Ishikawa (cell line): ENCODE measurements around the gene GNG4.

Experiments used
- CEBPB ChIP-seq: IDR thresholded peaks from 2 replicates; pipeline ENCODE4 v1.6.1; 2012
- CREB1 ChIP-seq: IDR thresholded peaks from 2 replicates; pipeline ENCODE4 v1.6.1; 2012; ENCODE audit warnings: low read depth
- EGR1 ChIP-seq: IDR thresholded peaks from 2 replicates; pipeline ENCODE4 v1.6.1; 2012
- EP300 ChIP-seq: IDR thresholded peaks from 2 replicates; pipeline ENCODE4 v1.6.1; 2012; ENCODE audit warnings: borderline replicate concordance
- FOXM1 ChIP-seq: IDR thresholded peaks from 2 replicates; pipeline ENCODE4 v1.6.1; 2012; ENCODE audit warnings: low read depth, borderline replicate concordance
- MAX ChIP-seq: IDR thresholded peaks from 2 replicates; pipeline ENCODE4 v1.6.1; 2012
- NFIC ChIP-seq: IDR thresholded peaks from 2 replicates; pipeline ENCODE4 v1.6.1; 2012
- RAD21 ChIP-seq: IDR thresholded peaks from 2 replicates; pipeline ENCODE4 v1.6.1; 2012; ENCODE audit warnings: low read depth
- REST ChIP-seq: IDR thresholded peaks from 2 replicates; pipeline ENCODE4 v1.6.1; 2012; ENCODE audit warnings: low read depth, mild to moderate bottlenecking
- TAF1 ChIP-seq: IDR thresholded peaks from 2 replicates; pipeline ENCODE4 v1.6.1; 2012; ENCODE audit warnings: low read depth, mild to moderate bottlenecking
- TCF12 ChIP-seq: IDR thresholded peaks from 2 replicates; pipeline ENCODE4 v1.6.1; 2012; ENCODE audit warnings: low read depth
- TEAD4 ChIP-seq: IDR thresholded peaks from 2 replicates; pipeline ENCODE4 v1.6.1; 2012
- USF1 ChIP-seq: IDR thresholded peaks from 2 replicates; pipeline ENCODE4 v1.6.1; 2012
- YY1 ChIP-seq: IDR thresholded peaks from 2 replicates; pipeline ENCODE4 v1.6.1; 2012; ENCODE audit warnings: low read depth
- ZBTB7A ChIP-seq: IDR thresholded peaks from 2 replicates; pipeline ENCODE4 v1.6.1; 2012; ENCODE audit warnings: low read depth

The GNG4 gene

GRCh38 chr1:235648407-235648907 is 1.1 kb downstream of the GNG4 start:
- TF ChIP-seq RAD21 (no peak), CEBPB (no peak), MAX (0 out of 2 replicates have a peak, but pooled peaks have one; percentile 1), TEAD4 (no peak), FOXM1 (no peak), YY1 (no peak), TCF12 (no peak), REST (no peak)

- TF ChIP-seq EP300: no peak
Observed at GRCh38 chr1:235646463-235646862, 3.1 kb downstream of the GNG4 start.

GRCh38 chr1:235644693-235645305 is 4.8 kb downstream of the GNG4 start:
- TF ChIP-seq EP300 (no peak), REST (no peak), ZBTB7A (no peak), MAX (no peak), CREB1 (no peak), TCF12 (no peak), EGR1 (no peak), TAF1 (no peak), CEBPB (no peak), TEAD4 (no peak), FOXM1 (no peak), USF1 (no peak), RAD21 (no peak), YY1 (no peak), NFIC (no peak)

GRCh38 chr1:235643837-235644692 is 5.5 kb downstream of the GNG4 start:
- TF ChIP-seq MAX: no peak
- no peak for TF ChIP-seq RAD21

- TF ChIP-seq TCF12: no peak
- TF ChIP-seq USF1: no peak
- no peak for TF ChIP-seq CEBPB
- no peak for TF ChIP-seq TAF1
- TF ChIP-seq NFIC: no peak
- no peak for TF ChIP-seq TEAD4
- TF ChIP-seq ZBTB7A: no peak
- no peak for TF ChIP-seq RAD21
- no peak for TF ChIP-seq FOXM1
- TF ChIP-seq REST: no peak
- TF ChIP-seq EGR1: no peak
- no peak for TF ChIP-seq EP300
- TF ChIP-seq YY1: no peak
- no peak for TF ChIP-seq MAX
- no peak for TF ChIP-seq CREB1
Observed at GRCh38 chr1:235642943-235643371, 6.6 kb downstream of the GNG4 start.
